SK-N-SH treated with all-trans-retinoic acid at 6 μM for 48 hours (cell line): ENCODE measurements around the gene RNF145.

ENCODE experiments used
- ATAC-seq: fragments of 200-7000 bp; cut with Tn5 transposase; 3 replicates; pipeline ENCODE4 v1.9.1; 2020; ENCODE audit warnings: mild to moderate bottlenecking, moderate library complexity
- CSDC2 ChIP-seq: fragments of 250-450 bp; sonication (Bioruptor Pico); IDR thresholded peaks from 2 replicates; pipeline ENCODE4 v1.5.0; 2020; ENCODE audit warnings: mild to moderate bottlenecking, moderate library complexity
- ESRRG ChIP-seq: fragments of 250-450 bp; sonication (Bioruptor Pico); IDR thresholded peaks from 2 replicates; pipeline ENCODE4 v1.6.1; 2021; ENCODE audit warnings: mild to moderate bottlenecking
- GLIS3 ChIP-seq: fragments of 250-450 bp; sonication (Bioruptor Pico); IDR thresholded peaks from 2 replicates; pipeline ENCODE4 v1.5.0; 2020; ENCODE audit warnings: mild to moderate bottlenecking, moderate library complexity
- ISL1 ChIP-seq: fragments of 250-450 bp; sonication (Bioruptor Pico); IDR thresholded peaks from 2 replicates; pipeline ENCODE4 v2.1.2; 2022; ENCODE audit warnings: mild to moderate bottlenecking, moderate library complexity
- OSR1 ChIP-seq: fragments of 250-450 bp; sonication (Bioruptor Pico); IDR thresholded peaks from 2 replicates; pipeline ENCODE4 v1.8.0; 2022; ENCODE audit warnings: moderate library complexity, mild to moderate bottlenecking, inconsistent platforms
- TCF4 ChIP-seq: fragments of 250-450 bp; sonication (Bioruptor Pico); IDR thresholded peaks from 2 replicates; pipeline ENCODE4 v1.8.0; 2021; ENCODE audit warnings: mild to moderate bottlenecking, moderate library complexity, borderline replicate concordance
- TOX ChIP-seq: fragments of 250-450 bp; sonication (Bioruptor Pico); IDR thresholded peaks from 2 replicates; pipeline ENCODE4 v1.8.0; 2021; ENCODE audit warnings: mild to moderate bottlenecking, moderate library complexity, borderline replicate concordance
- ZC3H10 ChIP-seq: fragments of 250-450 bp; sonication (Bioruptor Pico); IDR thresholded peaks from 2 replicates; pipeline ENCODE4 v1.5.1; 2021; ENCODE audit warnings: mild to moderate bottlenecking, moderate library complexity
- ZFP3 ChIP-seq: fragments of 250-450 bp; sonication (Bioruptor Pico); IDR thresholded peaks from 2 replicates; pipeline ENCODE4 v1.5.0; 2020; ENCODE audit warnings: mild to moderate bottlenecking, moderate library complexity
- ZFP30 ChIP-seq: fragments of 450-650 bp; formaldehyde crosslinking; IDR thresholded peaks from 2 replicates; pipeline ENCODE4 v1.5.0; 2022; ENCODE audit warnings: mild to moderate bottlenecking, moderate library complexity
- ZNF565 ChIP-seq: fragments of 450-650 bp; formaldehyde crosslinking; conservative IDR thresholded peaks from 2 replicates; pipeline ENCODE4 v1.5.0; 2020; ENCODE audit warnings: low read depth, mild to moderate bottlenecking, moderate library complexity
- ZNF70 ChIP-seq: fragments of 450-650 bp; formaldehyde crosslinking; IDR thresholded peaks from 2 replicates; pipeline ENCODE4 v1.5.0; 2020; ENCODE audit warnings: mild to moderate bottlenecking, moderate library complexity
- ZNF8 ChIP-seq: fragments of 450-650 bp; formaldehyde crosslinking; IDR thresholded peaks from 2 replicates; pipeline ENCODE4 v1.5.0; 2020; ENCODE audit warnings: mild to moderate bottlenecking, moderate library complexity
- TF ChIP-seq, protein P1 (sequence below): fragments of 250-450 bp; sonication (Bioruptor Pico); IDR thresholded peaks from 2 replicates; pipeline ENCODE4 v1.5.1; 2020; ENCODE audit warnings: low read depth, mild to moderate bottlenecking, moderate library complexity
- TF ChIP-seq, protein P2 (sequence below): fragments of 250-450 bp; sonication (Bioruptor Pico); IDR thresholded peaks from 2 replicates; pipeline ENCODE4 v1.5.0; 2020; ENCODE audit warnings: mild to moderate bottlenecking, moderate library complexity
- TF ChIP-seq, protein P3 (sequence below): fragments of 250-450 bp; sonication (Bioruptor Pico); IDR thresholded peaks from 2 replicates; pipeline ENCODE4 v1.8.0; 2020; ENCODE audit warnings: mild to moderate bottlenecking, moderate library complexity, borderline replicate concordance
- TF ChIP-seq, protein P4 (sequence below): fragments of 250-450 bp; sonication (Bioruptor Pico); IDR thresholded peaks from 2 replicates; pipeline ENCODE4 v1.5.1; 2021; ENCODE audit warnings: mild to moderate bottlenecking, moderate library complexity

Gene RNF145

DNA sequence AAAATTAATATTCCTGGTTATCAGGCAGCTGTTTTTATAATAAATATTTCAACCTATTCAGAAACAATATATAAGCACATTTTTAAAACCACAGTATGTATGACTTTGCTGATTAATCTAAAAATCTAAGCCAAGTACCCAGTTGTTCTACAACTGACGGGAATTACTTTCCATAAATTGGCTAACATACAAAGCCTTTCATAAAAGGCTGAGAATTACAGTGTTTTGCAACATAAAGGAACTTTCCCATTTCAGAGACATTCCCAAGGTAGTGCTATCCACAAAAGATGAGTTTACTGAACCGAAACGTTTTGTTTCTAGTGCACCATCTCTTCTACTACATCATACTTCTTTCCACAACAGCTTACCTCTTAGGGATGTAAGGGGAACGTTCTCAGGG, 7.2 kb downstream of the RNF145 start:
- TF ChIP-seq, protein P1, sequence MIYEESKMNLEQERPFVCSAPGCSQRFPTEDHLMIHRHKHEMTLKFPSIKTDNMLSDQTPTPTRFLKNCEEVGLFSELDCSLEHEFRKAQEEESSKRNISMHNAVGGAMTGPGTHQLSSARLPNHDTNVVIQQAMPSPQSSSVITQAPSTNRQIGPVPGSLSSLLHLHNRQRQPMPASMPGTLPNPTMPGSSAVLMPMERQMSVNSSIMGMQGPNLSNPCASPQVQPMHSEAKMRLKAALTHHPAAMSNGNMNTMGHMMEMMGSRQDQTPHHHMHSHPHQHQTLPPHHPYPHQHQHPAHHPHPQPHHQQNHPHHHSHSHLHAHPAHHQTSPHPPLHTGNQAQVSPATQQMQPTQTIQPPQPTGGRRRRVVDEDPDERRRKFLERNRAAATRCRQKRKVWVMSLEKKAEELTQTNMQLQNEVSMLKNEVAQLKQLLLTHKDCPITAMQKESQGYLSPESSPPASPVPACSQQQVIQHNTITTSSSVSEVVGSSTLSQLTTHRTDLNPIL = no peak
- TF ChIP-seq, protein P2, sequence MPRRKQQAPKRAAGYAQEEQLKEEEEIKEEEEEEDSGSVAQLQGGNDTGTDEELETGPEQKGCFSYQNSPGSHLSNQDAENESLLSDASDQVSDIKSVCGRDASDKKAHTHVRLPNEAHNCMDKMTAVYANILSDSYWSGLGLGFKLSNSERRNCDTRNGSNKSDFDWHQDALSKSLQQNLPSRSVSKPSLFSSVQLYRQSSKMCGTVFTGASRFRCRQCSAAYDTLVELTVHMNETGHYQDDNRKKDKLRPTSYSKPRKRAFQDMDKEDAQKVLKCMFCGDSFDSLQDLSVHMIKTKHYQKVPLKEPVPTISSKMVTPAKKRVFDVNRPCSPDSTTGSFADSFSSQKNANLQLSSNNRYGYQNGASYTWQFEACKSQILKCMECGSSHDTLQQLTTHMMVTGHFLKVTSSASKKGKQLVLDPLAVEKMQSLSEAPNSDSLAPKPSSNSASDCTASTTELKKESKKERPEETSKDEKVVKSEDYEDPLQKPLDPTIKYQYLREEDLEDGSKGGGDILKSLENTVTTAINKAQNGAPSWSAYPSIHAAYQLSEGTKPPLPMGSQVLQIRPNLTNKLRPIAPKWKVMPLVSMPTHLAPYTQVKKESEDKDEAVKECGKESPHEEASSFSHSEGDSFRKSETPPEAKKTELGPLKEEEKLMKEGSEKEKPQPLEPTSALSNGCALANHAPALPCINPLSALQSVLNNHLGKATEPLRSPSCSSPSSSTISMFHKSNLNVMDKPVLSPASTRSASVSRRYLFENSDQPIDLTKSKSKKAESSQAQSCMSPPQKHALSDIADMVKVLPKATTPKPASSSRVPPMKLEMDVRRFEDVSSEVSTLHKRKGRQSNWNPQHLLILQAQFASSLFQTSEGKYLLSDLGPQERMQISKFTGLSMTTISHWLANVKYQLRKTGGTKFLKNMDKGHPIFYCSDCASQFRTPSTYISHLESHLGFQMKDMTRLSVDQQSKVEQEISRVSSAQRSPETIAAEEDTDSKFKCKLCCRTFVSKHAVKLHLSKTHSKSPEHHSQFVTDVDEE (CRISPR knock-in tag) = no peak
- no peak for TF ChIP-seq ZNF70
- ATAC-seq = no peak

DNA sequence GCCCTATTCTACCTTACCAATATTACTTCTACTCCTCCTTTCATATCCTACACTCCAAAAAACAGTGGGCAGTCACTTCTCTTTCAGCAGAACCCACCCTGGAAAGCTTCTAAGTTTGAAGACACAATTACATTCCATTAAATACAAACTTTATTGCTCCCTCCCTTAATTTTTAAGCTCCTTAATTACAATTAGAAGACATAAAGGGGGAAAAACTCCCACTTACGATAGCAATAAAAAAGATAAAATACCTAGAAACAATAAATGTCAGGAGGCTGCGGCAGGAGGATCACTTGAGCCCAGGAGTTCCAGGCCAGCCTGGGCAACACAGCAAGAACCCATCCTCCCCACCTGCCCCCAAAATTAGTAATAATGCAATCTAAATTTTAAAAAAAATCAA, 9.6 kb downstream of the RNF145 start:
- no peak for TF ChIP-seq ESRRG (CRISPR knock-in tag)
- TF ChIP-seq ZFP30 = no peak
- TF ChIP-seq, protein P3, sequence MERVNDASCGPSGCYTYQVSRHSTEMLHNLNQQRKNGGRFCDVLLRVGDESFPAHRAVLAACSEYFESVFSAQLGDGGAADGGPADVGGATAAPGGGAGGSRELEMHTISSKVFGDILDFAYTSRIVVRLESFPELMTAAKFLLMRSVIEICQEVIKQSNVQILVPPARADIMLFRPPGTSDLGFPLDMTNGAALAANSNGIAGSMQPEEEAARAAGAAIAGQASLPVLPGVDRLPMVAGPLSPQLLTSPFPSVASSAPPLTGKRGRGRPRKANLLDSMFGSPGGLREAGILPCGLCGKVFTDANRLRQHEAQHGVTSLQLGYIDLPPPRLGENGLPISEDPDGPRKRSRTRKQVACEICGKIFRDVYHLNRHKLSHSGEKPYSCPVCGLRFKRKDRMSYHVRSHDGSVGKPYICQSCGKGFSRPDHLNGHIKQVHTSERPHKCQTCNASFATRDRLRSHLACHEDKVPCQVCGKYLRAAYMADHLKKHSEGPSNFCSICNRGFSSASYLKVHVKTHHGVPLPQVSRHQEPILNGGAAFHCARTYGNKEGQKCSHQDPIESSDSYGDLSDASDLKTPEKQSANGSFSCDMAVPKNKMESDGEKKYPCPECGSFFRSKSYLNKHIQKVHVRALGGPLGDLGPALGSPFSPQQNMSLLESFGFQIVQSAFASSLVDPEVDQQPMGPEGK = no peak

DNA sequence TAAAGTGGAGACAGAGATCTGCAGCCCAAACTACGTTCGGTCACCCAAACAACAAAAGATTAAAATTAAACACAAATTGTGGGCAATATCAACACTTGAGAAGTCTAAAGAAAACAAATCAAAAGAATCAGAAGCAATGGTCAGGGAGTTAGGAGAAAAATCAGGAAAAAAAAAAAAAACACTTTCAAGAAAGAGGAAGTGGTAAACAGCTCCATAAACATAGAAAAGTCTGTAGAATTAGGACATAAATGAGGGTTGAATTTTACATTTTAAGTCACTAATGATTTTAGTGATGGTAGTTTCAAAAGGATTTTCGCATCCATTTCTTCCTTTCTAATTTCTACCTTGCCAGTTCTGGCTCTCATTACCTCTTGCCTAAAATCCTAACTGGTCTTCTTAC, 10.1 kb downstream of the RNF145 start:
- TF ChIP-seq OSR1 (CRISPR knock-in tag) (no peak), TCF4 (CRISPR knock-in tag) (no peak), CSDC2 (CRISPR knock-in tag) (no peak), ZFP30 (no peak), ESRRG (CRISPR knock-in tag) (no peak), ZNF565 (CRISPR knock-in tag) (no peak)
- TF ChIP-seq, protein P4, sequence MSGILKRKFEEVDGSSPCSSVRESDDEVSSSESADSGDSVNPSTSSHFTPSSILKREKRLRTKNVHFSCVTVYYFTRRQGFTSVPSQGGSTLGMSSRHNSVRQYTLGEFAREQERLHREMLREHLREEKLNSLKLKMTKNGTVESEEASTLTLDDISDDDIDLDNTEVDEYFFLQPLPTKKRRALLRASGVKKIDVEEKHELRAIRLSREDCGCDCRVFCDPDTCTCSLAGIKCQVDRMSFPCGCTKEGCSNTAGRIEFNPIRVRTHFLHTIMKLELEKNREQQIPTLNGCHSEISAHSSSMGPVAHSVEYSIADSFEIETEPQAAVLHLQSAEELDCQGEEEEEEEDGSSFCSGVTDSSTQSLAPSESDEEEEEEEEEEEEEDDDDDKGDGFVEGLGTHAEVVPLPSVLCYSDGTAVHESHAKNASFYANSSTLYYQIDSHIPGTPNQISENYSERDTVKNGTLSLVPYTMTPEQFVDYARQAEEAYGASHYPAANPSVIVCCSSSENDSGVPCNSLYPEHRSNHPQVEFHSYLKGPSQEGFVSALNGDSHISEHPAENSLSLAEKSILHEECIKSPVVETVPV (CRISPR knock-in tag) = no peak
- TF ChIP-seq, protein P3 = no peak
- no peak for ATAC-seq

More for the DNA sequence above, 9.6 kb downstream of the RNF145 start:
- ATAC-seq = no peak

DNA sequence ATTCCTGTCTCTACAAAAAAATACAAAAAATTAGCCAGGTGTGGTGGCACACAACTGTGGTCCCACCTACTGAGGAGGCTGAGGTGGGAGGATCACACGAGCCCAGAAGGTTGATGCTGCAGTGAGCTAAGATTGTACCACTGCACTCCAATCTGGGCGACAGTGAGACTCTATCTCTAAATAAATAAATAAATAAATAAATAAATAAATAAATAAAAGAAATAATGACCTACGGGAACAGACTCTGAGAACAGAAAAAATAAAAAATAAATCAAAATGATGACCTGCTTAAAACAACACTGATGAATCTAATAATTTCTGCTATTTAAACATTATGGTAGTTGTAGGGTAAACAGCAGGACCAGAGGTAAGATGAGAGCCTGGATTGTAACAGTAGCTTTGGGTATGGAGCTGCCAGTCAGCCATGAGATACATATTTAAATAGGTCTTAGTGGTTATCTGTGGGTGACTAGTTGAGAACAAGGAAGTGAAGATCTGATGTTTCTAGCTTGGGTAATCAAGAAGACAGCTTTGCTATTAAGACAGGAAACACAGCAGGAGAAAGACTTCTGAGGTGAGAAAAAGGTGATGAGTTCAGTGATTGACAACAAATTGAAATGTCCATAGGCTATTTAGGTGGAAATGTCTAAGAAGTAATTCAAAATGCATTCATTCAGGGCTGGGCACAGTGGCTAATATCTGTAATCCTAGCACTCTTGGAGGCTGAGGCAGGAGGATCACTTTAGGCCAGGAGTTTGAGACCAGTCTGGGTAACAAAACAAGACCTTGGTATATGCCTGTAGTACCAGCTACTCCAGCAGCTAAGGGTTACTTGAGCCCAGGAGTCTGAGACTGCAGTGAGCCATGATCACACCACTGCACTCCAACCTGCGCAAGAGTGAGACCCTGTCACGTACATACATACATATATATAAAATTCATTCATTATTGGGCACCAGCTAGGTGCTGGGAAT, 11.0 kb downstream of the RNF145 start:
- no peak for ATAC-seq
- TF ChIP-seq TOX (CRISPR knock-in tag) = no peak
- no peak for TF ChIP-seq ZFP30
- no peak for TF ChIP-seq ZC3H10
- TF ChIP-seq, protein P1 = no peak
- TF ChIP-seq, protein P3 = no peak
- TF ChIP-seq GLIS3 (CRISPR knock-in tag) = no peak
- no peak for TF ChIP-seq ZFP3 (CRISPR knock-in tag)
- no peak for TF ChIP-seq TCF4 (CRISPR knock-in tag)
- no peak for TF ChIP-seq ZNF8
- TF ChIP-seq OSR1 (CRISPR knock-in tag) = no peak
- no peak for TF ChIP-seq ZNF70
- TF ChIP-seq ISL1 = no peak
